Colonic mucosa (tissue), 4 donors: ENCODE data around the gene ZSCAN29. TPM values are rescaled to one million over a fixed set of nuclear protein-coding genes. Genes with fewer than 3 reads are reported as not detected.
A peak's percentile ranks its signal among the peaks of the same experiment; 100 is the strongest.

Experiments
- DNase-seq: peaks from one replicate; pipeline ENCODE4 v3.0.0-alpha.2; 2020
- H3K27ac ChIP-seq: fragments of 200-600 bp; one replicate; pipeline ENCODE4 v1.8.0; 2021
- H3K27me3 ChIP-seq: fragments of 200-600 bp; one replicate; pipeline ENCODE4 v1.8.0; 2021
- H3K36me3 ChIP-seq: fragments of 200-600 bp; one replicate; pipeline ENCODE4 v1.8.0; 2021
- H3K4me1 ChIP-seq: fragments of 200-600 bp; one replicate; pipeline ENCODE4 v1.8.0; 2021; ENCODE audit warnings: mild to moderate bottlenecking
- H3K4me3 ChIP-seq: fragments of 200-600 bp; one replicate; pipeline ENCODE4 v1.8.0; 2021
- H3K9ac ChIP-seq, 2 donors: one replicate each; pipeline ENCODE4 v1.7.0; 2013; ENCODE audit warnings: control low read depth in 2 of 2, low read depth in 2 of 2, low read length in 2 of 2
- H3K9me3 ChIP-seq: fragments of 200-600 bp; one replicate; pipeline ENCODE4 v1.8.0; 2021
- CTCF ChIP-seq: fragments of 200-600 bp; IDR thresholded peaks from one replicate; pipeline ENCODE4 v1.8.0; 2022; ENCODE audit warnings: antibody characterized with exemption, mild to moderate bottlenecking
- intact Hi-C: fragments of 100-400 bp; cut with DNase I; formaldehyde crosslinking; loops from one replicate; pipeline ENCODE4 v1.14.1; 2022
- total RNA-seq, 2 donors: library from RNA; stranded (reverse); fragmentation: NEBNext Ultra II Directional in 1 of 2; extraction: Animal tissue kit (Norgen Biotek cat#: 25700) in 1 of 2; gene quantifications; one replicate each; pipeline ENCODE4 v1.2.1, GENCODE V29; 2021
- donor health status: healthy.
- donor health status: DM: no; HTN: no; CAD: no.
- donor health status: DM: no; HTN: no; CAD: no.

ZSCAN29 gene
- total RNA-seq: 10 to 100 TPM; 26.2 to 26.6 TPM

- peak within 1 kb of the TSS; percentile 97 for H3K4me3 ChIP-seq
- intact Hi-C loops: no loop called here
- H3K9me3 ChIP-seq: no peaks in the 10 kb centered on the region
- no peaks in the 10 kb centered on the region for H3K36me3 ChIP-seq
- peak within 1 kb of the TSS; percentile 85 to 98 for H3K9ac ChIP-seq
- H3K27me3 ChIP-seq: no peaks in the 10 kb centered on the region
- H3K27ac ChIP-seq: peak within 1 kb of the TSS; percentile 26
- TF ChIP-seq CTCF: peak; percentile 49
- DNase-seq: peak; percentile 83
- H3K4me1 ChIP-seq: peaks cover 7% of the 10 kb centered on the region
These were observed at the start of gene ZSCAN29, which contains the start of gene TUBGCP4 for GRCh38 chr15:43370975-43371974. TSS of gene ZSCAN29 (minus strand) at chr15:43371043. CDS start at chr15:43369913, 1,130 bp downstream. TSS of gene TUBGCP4 (plus strand) at chr15:43371101. CDS start at chr15:43371355, 254 bp downstream.

- Histone ChIP-seq H3K27me3 (no peaks in the 10 kb centered on the region), H3K36me3 (peaks cover 6% of the 10 kb centered on the region), H3K27ac (no peak overlapping the region), H3K9ac (no peak overlapping the region), H3K9me3 (no peaks in the 10 kb centered on the region), H3K4me1 (no peaks in the 10 kb centered on the region), H3K4me3 (no peak overlapping the region)
- intact Hi-C loops: no loop called here
- DNase-seq: no peak
- TF ChIP-seq CTCF: no peak
These were observed 49.6 kb upstream of the ZSCAN29 start for GRCh38 chr15:43420435-43420834.

GRCh38 chr15:43414196-43414595 lies 43.4 kb upstream of the ZSCAN29 start:
- H3K4me3 ChIP-seq: no peak overlapping the region
- peaks cover 11% of the 10 kb centered on the region for H3K36me3 ChIP-seq
- H3K4me1 ChIP-seq: no peaks in the 10 kb centered on the region
- H3K9ac ChIP-seq: no peak overlapping the region
- intact Hi-C loops: no loop called here
- no peak overlapping the region for H3K27ac ChIP-seq
- no peak for DNase-seq
- no peaks in the 10 kb centered on the region for H3K9me3 ChIP-seq
- no peaks in the 10 kb centered on the region for H3K27me3 ChIP-seq
- TF ChIP-seq CTCF: no peak

GRCh38 chr15:43412096-43412495 lies 41.3 kb upstream of the ZSCAN29 start:
- H3K27me3 ChIP-seq: no peaks in the 10 kb centered on the region
- no peak for TF ChIP-seq CTCF
- H3K36me3 ChIP-seq: peaks cover 17% of the 10 kb centered on the region
- no peak overlapping the region for H3K4me3 ChIP-seq
- H3K4me1 ChIP-seq: no peaks in the 10 kb centered on the region
- no peak for DNase-seq
- no peak overlapping the region for H3K9ac ChIP-seq
- intact Hi-C loops: no loop called here
- no peaks in the 10 kb centered on the region for H3K9me3 ChIP-seq
- H3K27ac ChIP-seq: no peak overlapping the region

GRCh38 chr15:43410572-43411214 lies 39.9 kb upstream of the ZSCAN29 start:
- DNase-seq: no peak
- Histone ChIP-seq H3K9ac (no peak overlapping the region), H3K27me3 (no peaks in the 10 kb centered on the region), H3K27ac (no peak overlapping the region), H3K36me3 (peaks cover 17% of the 10 kb centered on the region), H3K4me3 (no peak overlapping the region), H3K4me1 (no peaks in the 10 kb centered on the region), H3K9me3 (no peaks in the 10 kb centered on the region)
- intact Hi-C loops: no loop called here
- no peak for TF ChIP-seq CTCF
